Hematopoietic multipotent progenitor cell treated with erythropoietin and hydrocortisone succinate and interleukin-3 and kit ligand, for 17 days (in vitro differentiated cells): ENCODE data around the gene INPP5A.
"Not testable (repeated sequence)": the region's sequence is repeated elsewhere in the genome, so short reads cannot be mapped to it uniquely, and the experiment has no call there.

Source experiments
- DNase-seq: peaks from one replicate; pipeline ENCODE4 v3.0.0-alpha.2; 2015; ENCODE audit warnings: low spot score

INPP5A gene

GRCh38 chr10:132678436-132679216 lies 141.0 kb downstream of the INPP5A start:
- no peak for DNase-seq

- DNase-seq: no peak
Measured at GRCh38 chr10:132679217-132679595, 141.6 kb downstream of the INPP5A start.

DNA sequence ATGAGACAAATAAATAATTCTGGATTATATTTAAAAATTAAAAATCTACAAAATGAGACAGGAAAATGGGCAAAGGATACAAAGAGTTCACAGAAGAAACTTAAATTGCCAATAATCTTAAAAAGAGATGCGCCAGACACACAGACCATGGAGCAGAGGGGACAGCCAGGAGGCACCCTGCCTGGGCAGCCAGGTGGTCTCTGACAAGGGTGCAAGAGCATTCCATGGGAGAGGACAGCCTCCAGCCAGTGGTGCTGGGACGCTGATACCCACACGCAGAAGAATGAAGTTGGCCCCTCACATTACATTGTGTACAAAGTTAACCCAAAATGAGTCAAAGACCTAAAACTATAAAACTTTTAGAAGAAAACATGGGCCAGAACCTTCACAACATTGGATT lies 142.1 kb downstream of the INPP5A start:
- no peak for DNase-seq

GRCh38 chr10:132680741-132681140 lies 143.2 kb downstream of the INPP5A start:
- DNase-seq: not testable (repeated sequence)

DNA sequence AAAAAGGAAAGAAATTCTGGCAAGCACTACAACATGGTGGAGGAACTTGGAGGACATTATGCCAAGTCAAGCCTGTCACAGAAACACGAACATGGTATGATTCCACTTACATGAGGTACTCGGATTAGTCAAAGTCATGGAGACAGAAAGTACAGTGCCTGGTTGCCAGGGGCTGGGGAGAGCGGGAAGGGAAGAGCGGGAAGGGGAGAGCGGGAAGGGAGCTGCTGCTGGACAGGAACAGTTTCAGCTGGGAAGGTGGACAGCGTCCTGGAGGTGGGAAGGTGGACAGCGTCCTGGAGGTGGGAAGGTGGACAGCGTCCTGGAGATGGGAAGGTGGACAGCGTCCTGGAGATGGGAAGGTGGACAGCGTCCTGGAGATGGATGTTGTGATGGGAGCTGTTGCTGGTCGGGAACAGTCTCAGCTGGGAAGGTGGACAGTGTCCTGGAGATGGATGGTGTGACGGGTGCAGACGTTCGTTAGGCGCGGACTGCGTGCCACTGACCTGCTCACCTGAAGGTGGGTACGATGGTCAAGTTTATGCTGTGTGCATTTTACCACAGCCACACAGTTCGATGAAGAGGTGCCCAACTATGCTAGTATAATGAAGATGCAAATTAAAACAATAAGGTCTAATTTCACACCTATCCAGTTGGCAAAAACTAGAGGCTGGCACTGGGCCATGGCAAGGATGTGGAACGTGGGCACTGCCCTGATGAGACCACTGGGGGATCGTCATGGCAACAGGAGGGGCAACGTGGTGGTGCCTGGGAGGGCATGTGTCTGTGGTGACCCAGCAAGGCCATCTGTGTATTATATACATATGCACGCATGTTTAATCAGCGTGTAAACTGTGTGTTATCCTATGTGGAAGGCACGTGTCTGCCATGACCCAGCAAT lies 144.5 kb downstream of the INPP5A start:
- no peak for DNase-seq

DNA sequence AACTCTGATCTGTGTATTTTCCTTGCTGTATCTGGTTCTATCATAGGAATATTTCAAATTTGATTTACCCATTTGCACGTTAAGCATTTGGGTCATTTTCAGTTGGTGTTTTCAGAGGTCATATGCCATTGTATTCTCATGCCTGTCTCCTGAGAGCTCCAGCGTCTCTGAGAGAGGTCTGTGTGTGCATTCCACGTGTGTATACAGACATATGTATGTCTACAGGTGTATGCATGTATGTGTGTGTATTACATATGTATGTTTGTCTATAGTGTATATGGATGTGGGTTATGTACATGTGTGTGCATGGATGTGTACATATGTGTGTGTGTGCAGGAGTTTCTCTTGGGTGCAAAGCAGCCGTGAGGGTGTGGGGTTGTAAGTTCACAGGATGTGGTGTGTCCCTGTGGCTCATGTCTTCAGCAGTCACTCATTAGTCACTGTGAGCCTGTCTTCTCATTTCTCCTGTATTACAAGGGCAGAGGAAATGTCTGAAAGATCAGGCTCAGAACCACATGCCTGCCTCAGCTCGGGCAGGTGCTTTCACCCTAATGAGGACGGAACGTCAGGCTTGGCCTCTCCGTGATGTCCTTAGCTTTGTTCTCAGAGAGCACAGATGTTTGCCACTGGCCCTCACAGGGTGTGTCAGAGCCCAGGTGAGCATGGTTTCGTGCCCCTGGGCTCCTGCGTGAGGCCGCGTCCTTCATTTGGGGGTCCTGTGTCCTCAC lies 146.7 kb downstream of the INPP5A start:
- peak; percentile 5 for DNase-seq

GRCh38 chr10:132685101-132685891 lies 147.7 kb downstream of the INPP5A start:
- peak; percentile 55 for DNase-seq

GRCh38 chr10:132685921-132686680 lies 148.5 kb downstream of the INPP5A start:
- no peak for DNase-seq

- DNase-seq: no peak
Measured at GRCh38 chr10:132687181-132687892, 149.8 kb downstream of the INPP5A start.

- DNase-seq: no peak
Measured at GRCh38 chr10:132687893-132688579, 150.4 kb downstream of the INPP5A start.

- DNase-seq: no peak
Measured at GRCh38 chr10:132688580-132689420, 151.2 kb downstream of the INPP5A start.

DNA sequence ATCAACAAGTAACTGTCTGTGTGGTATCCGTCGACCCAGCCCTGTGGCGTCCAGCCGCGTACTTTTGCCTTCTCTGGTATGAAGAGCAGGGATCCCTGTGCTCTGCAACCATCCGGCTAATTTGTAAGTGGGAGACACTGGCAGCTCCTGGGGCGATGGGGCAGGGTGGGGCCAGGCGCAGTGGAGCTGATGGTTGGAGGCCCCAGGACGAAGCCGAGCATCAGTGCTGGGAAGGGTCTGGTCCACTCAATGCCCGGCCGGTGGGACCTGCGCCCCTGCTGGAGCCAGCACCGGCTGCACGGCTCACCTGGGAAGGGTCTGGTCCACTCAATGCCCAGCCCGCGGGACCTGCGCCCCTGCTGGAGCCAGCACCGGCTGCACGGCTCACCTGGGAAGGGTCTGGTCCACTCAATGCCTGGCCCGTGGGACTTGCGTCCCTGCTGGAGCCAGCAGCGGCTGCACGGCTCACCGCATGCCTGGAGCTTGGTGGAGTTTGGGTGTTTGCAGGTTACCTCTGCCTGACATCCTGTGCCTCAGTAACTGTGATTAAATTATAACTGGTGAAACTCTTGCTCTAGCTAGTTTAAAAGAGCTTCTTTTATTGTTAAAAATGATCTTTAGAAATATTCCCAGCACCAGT lies 152.3 kb downstream of the INPP5A start:
- DNase-seq: no peak

DNA sequence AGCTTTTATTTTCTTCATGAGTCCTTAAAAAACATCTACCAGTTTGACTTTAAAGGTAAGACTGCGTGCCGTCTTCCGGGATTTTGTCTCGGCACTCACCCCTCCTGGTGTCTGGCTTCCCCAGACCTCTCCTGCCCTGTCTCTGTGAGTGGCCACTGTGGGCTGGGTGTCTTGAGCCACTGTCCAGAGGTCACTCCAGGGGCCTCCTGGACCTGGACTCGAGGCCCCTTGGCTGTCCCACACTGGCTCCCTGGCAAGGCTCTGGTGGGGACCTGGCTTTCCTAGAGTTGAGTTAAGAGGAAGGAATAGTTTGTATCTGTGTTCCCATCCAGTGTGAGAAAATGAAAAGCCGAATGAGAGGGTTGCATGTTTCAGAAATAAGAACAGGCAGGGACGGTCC lies 152.8 kb downstream of the INPP5A start:
- no peak for DNase-seq

- DNase-seq: no peak
Measured at GRCh38 chr10:132690821-132691610, 153.4 kb downstream of the INPP5A start.

DNA sequence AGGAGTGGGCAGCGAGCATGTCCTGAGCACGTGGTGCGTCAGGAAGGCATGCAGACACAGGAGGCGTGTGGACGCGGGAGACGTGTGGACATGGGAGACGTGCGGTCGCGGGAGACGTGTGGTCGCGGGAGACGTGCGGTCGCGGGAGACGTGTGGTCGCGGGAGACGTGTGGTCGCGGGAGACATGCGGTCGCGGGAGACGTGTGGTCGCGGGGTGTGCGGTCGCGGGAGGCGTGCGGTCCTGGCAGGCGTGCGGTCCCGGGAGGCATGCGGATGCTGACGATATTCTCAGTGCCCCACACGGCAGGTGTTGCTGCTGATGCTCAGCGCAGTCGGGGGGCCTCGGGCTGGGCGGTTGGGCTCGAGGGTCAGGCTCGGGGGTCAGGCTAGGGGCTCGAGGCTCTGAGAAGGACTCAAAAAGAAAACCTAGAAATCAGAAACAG lies 154.1 kb downstream of the INPP5A start:
- DNase-seq: no peak

GRCh38 chr10:132692311-132692710 lies 154.7 kb downstream of the INPP5A start:
- DNase-seq: no peak

DNA sequence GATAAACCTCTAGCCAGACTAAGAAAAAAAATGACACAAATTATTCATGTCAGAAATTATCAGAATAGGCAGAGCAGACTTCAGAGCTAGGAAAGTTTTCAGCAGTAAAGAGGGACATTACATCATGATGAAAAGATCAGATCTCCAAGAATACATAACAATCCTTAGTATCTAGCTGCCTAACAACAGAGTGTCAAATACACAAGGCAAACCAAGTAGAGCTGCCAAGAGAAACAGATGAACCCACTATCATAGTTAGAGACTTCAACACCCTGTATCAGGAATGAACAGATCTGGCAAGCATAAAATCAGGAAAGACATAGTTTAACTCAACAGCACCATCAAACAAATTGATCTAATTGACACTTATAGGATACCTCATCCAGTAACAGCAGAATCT lies 156.1 kb downstream of the INPP5A start:
- DNase-seq: no peak
